Left colon (tissue), 2 donors: ENCODE results near the gene FHAD1. TPM values are rescaled to one million over a fixed set of nuclear protein-coding genes. Genes with fewer than 3 reads are reported as not detected.

Source experiments
- ATAC-seq: fragments of 200-7000 bp; cut with Tn5 transposase; one replicate; pipeline ENCODE4 v1.9.1; 2020; ENCODE audit warnings: mild to moderate bottlenecking, moderate library complexity
- DNase-seq, 2 donors: peaks; one replicate each; pipeline ENCODE4 v3.0.0-alpha.2; 2020
- intact Hi-C, 2 donors: fragments of 100-400 bp; cut with DNase I in 1 of 2; cut with micrococcal nuclease in 1 of 2; formaldehyde crosslinking; loops; one replicate each; pipeline versions ENCODE4 v1.11.2 to v1.14.0; 2022; cut with DNase I, micrococcal nuclease
- total RNA-seq, 2 donors: library from RNA; stranded (reverse); fragmentation: NEBNext Ultra II Directional; extraction: Animal tissue kit (Norgen Biotek cat#: 25700); gene quantifications; one replicate each; pipeline ENCODE4 v1.2.1, GENCODE V29; 2021
- donor health status: DM: no; HTN: no; CAD: no.
- donor health status: DM: yes; HTN: yes; CAD: no.

FHAD1 gene
- total RNA-seq, 2 donors from 2014 or later = 1.2 to 1.3 TPM

DNA sequence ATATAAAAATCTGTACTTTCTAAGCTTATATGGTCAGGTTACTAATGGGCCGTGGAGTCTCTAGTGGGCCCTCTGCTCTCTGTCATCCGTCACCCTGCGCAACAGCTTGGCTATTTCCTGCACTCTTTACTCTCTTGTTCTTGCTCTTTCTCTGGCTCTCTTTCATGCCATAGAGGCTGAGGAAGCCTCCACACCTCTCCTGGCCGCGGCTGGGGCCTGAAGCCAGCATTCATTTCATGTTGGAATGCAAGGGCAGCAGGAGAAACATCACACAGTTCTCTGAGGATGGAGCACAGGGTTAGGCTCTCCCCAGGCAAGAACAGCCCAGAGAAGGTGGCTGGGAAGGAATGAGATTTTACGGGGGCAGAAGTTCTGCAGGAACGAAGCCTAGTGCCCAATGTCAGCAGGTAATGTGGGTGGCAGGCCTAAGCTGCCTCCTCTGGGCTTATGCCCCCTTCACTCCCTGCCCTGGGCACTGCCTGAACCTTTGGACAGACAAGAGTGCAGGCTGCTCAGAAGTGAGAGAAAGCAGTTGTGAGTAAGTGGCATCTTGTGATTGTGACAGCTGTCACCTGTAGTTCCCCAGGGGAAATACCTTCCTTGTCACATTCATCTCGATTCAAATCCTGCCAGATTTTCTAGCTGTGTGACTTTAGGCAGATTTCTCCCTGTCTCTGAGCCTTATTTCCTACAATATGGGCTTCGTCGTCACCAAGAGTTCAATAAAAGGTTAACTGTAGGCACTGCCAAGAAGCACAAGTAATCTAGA, 3.6 kb upstream of the FHAD1 start:
- DNase-seq (no peak), ATAC-seq (no peak)
- intact Hi-C loops = no loop called here

DNA sequence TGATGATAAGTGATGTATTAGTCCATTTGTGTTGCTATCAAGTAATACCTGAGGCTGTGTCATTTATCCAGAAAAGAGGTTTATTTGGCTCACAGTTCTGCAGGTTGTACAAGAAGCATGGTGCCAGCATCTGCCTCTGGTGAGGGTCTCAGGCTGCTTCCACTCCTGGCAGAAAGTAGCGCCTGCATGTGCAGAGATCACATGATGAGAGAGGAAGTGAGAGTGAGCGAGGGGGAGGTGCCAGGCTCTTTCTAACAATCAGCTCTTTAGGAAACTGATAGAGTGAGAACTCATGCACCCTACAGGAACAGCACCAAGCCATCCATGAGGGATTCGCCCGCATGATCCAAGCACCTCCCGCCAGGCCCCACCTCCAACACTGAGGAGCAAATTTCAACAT, 2.2 kb upstream of the FHAD1 start:
- intact Hi-C loops = no loop called here
- ATAC-seq (no peak), DNase-seq (no peak)

DNA sequence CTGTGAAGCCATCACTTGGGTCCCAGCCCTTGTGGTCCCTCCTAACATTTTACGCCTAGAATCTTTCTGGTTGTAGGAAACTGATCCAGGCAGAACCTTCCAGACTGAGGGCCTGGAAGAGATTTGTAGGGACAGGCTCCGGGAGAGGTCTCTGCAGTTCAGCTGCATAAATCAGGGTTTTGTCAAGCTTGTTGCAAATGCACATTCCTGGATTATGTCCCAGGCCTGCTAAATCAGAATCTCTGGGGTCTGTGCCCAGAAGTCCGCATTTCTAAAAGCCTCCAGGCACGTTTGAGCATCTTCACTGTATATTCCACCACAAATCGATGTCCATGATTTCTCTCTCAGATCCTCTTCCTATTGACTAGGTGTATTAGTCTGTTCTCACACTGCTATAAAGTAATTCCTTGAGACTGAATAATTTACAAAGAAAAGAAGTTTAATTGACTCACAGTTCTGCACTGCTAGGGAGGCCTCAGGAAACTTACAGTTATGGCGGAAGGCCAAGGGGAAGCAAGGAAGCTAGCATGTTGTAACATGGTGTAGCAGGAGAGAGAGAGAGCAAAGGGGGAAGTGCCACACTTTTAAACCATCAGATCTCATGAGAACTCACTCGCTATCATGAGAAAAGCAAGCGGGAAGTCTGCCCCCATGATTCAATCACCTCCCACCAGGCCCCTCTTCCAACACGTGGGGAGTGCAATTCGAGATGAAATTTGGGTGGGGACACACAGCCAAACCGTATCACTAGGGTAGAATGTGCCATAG, 1.2 kb upstream of the FHAD1 start:
- ATAC-seq (no peak), DNase-seq (no peak)
- intact Hi-C loops = no loop called here

DNA sequence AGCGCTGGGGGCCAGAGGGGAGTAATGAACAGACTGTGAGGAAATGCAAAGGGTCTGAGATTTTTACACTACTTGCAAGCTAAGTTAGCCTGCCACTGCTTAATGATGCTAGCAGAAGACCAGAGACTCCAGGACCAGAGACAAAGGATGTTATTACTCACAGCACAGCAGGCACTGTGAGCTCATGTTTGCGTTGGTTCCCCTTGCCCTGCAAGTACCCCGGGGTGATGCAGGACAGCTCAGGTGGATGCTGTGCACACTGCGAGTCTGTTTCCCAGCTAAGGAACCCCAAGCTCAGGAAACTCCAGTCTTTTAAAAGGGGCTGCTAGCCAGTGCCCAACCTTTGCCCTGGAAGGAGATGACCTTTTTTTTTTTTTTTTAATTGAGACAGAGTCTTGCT, 1.2 kb downstream of the FHAD1 start:
- intact Hi-C loops = no loop called here
- no peak for ATAC-seq

GRCh38 chr1:15249081-15249480, 2.1 kb downstream of the FHAD1 start:
- ATAC-seq (no peak), DNase-seq (no peak)
- intact Hi-C loops = no loop called here

More for the DNA sequence above, 1.2 kb downstream of the FHAD1 start:
- DNase-seq = no peak

- ATAC-seq = peak; percentile 18
- intact Hi-C loops = no loop called here
- no peak for DNase-seq
Measured at GRCh38 chr1:15251857-15252835, 5.1 kb downstream of the FHAD1 start.

DNA sequence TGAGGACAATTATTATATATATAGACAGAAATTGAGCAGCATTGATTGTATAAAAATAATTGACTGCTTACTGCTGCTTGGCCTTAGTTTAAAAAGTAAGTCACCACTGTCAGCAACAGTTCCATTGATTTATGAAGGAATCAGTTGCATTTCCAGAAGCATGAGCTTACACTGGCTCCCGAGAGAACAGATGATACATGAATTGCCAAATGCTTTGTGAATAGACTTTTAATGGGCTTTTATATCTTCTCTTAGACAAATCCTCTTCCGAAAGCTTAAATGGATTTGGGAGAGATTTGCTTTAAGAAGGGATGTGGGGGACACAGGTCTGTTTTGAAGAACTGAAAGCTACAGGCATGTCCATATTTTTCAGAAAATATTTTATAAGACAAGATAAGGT, 7.5 kb downstream of the FHAD1 start:
- intact Hi-C loops = no loop called here
- ATAC-seq = no peak
- DNase-seq = no peak

- intact Hi-C loops = no loop called here
- no peak for DNase-seq
- no peak for ATAC-seq
Measured at GRCh38 chr1:15255582-15256149, 8.6 kb downstream of the FHAD1 start.

DNA sequence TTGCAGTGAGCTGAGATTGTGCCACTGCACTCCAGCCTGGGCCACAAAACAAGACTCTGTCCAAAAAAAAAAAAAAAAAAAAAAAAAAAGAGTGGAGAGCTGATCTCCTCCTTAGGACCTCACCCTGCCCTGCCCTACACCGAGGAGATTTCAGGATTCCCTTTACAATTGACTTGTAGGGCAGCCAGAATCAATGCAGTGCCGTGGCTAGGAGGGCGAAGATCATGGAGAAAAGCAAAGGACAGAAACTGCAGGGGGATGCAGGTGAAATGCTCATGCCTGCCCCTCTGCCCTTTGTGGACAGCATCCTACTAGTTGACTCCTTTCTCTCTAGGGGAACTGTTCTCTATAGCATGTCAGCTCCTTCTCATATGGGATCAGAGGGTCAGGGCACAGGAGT, 9.6 kb downstream of the FHAD1 start:
- no peak for ATAC-seq
- intact Hi-C loops = no loop called here
- DNase-seq = no peak

GRCh38 chr1:15257309-15257708, 10.3 kb downstream of the FHAD1 start:
- ATAC-seq (no peak), DNase-seq (no peak)
- intact Hi-C loops = no loop called here

GRCh38 chr1:15258833-15259621, 12.0 kb downstream of the FHAD1 start:
- DNase-seq (no peak), ATAC-seq (no peak)
- intact Hi-C loops = no loop called here

DNA sequence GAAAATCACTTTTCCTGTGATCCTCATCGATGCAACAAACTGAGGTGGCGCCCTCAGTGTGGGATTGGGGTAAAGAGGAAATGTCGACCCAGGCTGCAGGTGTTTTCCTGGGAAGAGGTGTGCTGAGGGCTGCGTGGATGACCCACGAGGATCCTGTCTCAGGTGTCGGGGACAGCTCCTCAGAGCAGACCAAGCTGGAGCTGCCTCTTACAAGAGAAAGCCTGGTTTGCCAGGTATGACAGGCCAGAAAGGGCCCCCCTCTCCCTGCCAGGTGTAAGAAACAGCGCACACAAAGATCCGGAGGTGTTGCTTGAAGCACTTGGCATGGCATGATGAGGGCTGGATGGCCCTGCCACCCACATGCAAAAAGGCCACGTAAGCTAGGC, 12.6 kb downstream of the FHAD1 start:
- intact Hi-C loops = no loop called here
- DNase-seq = no peak
- no peak for ATAC-seq

GRCh38 chr1:15260418-15261154, 13.6 kb downstream of the FHAD1 start:
- intact Hi-C loops = no loop called here
- ATAC-seq = no peak
- DNase-seq = no peak

DNA sequence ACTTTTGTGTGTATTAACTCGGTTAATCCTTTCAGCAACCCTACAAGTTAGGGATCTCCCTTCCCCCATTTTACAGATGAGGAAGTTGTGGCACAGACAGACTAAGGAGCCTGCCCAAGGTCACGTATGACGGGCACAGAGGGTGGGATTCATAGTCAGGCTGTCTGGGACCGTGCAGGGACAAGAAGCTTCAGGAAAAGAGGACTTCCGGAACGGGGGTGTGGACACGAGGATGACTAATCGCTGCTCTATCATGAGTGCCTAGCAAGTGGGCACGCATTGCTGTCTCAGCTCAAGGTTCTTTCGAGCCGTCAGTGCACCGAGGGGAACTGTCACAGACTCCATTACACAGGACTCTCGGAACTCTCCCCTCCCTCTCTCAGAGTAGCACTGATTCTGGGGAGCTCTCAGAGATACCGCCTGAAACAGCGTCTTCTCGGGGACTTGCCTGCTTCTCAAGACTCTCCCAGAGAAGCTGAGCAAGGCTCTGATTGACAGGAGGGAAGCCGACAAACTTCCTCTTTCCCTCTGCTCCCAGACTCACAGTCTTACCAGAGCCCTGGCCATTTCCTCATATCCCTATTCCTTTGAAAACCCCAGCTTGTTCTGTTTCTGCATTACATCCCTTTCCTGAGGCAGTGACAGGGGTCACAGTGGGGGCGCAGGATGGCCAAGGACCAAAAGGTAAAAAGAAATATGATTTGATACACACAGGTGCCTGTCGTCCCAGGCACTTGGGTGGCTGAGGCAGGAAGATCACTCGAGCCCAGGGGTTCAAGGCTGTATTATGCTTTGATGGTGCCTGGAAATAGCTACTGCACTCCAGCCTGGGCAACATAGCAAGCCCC, 14.4 kb downstream of the FHAD1 start:
- intact Hi-C loops = no loop called here
- peak; percentile 54 to 76 for DNase-seq
- peak; percentile 89 for ATAC-seq

- DNase-seq (no peak), ATAC-seq (no peak)
- intact Hi-C loops = no loop called here
Measured at GRCh38 chr1:15262003-15262377, 15.0 kb downstream of the FHAD1 start.

- intact Hi-C loops = no loop called here
- DNase-seq (no peak), ATAC-seq (no peak)
Measured at GRCh38 chr1:15262706-15263105, 15.7 kb downstream of the FHAD1 start.

DNA sequence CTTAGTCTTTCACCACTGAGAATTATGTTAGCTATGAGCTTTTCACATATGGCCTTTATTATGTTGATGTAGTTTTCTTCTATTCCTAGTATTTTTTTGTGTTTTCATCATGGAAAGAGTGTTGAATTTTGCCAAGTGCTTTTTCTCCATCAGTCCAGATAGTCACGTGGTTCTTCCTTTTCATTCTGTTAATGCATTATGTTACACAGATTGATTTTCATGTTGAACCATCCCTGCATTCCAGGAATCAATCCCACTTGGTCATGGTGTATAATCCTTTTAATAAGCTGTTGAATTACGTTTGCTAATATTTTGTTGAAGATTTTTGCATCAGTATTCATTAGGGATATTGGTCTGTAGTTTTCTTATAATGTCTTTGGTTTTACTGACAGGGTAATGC, 17.7 kb downstream of the FHAD1 start:
- intact Hi-C loops = no loop called here
- ATAC-seq = no peak
- DNase-seq = no peak
